K562 (cell line): ENCODE data around the gene CCNA1. TPM values are rescaled to one million over a fixed set of nuclear protein-coding genes. Genes with fewer than 3 reads are reported as not detected.

Experiments
- ATAC-seq: fragments of 200-7000 bp; cut with Tn5 transposase; 3 replicates; pipeline ENCODE4 v1.9.1; 2020; ENCODE audit warnings: moderate library complexity
- BruUV-seq: library from RNA; stranded (reverse); fragments of 400-500 nt; replicated peaks from 2 replicates; lab custom pipeline; 2021; lab: Mats Ljungman, UMichigan
- CTCF ChIA-PET: fragments of 300-600 bp; formaldehyde crosslinking; extraction: SDS; loops from one replicate; lab custom pipeline; 2021; ENCODE audit warnings: low intra/inter-chr PET ratio; lab: Yijun Ruan, JAX
- POLR2A ChIA-PET: fragments of 300-600, 350-650 bp; sonication (Branson Sonifier 250); formaldehyde crosslinking; extraction: SDS; loops from one replicate; lab custom pipeline; 2021; ENCODE audit warnings: antibody characterized with exemption, inconsistent platforms; lab: Yijun Ruan, JAX
- DNase-seq, 4 experiments: peaks; one replicate each; pipeline versions ENCODE4 v3.0.0 to v3.0.0-alpha.2; 2011 to 2018; ENCODE audit warnings: low spot score in 3 of 4, mixed read lengths in 3 of 4; ENCODE audit errors: extremely low read depth in 1 of 4
- FAIRE-seq: peaks from 2 replicates; lab custom pipeline; 2011; peaks lifted over from hg19 to GRCh38; lab: Jason Lieb, UNC
- H2AFZ ChIP-seq: 2 replicates; pipeline ENCODE4 v1.6.0; 2011; ENCODE audit warnings: low read depth, low read length, control low read depth, inconsistent platforms
- H3K27ac ChIP-seq: fragments of 200-600 bp; 3 replicates; pipeline ENCODE4 v1.8.0; 2011; ENCODE audit warnings: low read depth, mild to moderate bottlenecking, control low read depth, inconsistent platforms, low read length, moderate library complexity, mixed read lengths; ENCODE audit errors: extremely low read depth
- H3K27me3 ChIP-seq, 2 experiments: fragments of 300-600 bp in 1 of 2; 2 replicates in 1 of 2; 3 replicates in 1 of 2; pipeline versions ENCODE4 v1.6.0 to v1.8.0; 2011; ENCODE audit warnings: inconsistent platforms in 2 of 2, low read length in 2 of 2, mild to moderate bottlenecking in 1 of 2, mixed read lengths in 1 of 2, moderate library complexity in 1 of 2; ENCODE audit not compliant: control insufficient read depth in 2 of 2, insufficient read depth in 2 of 2
- H3K36me3 ChIP-seq: fragments of 300-600 bp; 3 replicates; pipeline ENCODE4 v1.8.0; 2011; ENCODE audit warnings: mild to moderate bottlenecking, low read length, inconsistent platforms; ENCODE audit not compliant: control insufficient read depth, insufficient read depth
- H3K4me1 ChIP-seq, 2 experiments: fragments of 200-600 bp in 1 of 2; replicated peaks in 1 of 2; 2 replicates in 1 of 2; 3 replicates in 1 of 2; pipeline versions ENCODE4 v1.5.1 to v1.8.0; 2011; ENCODE audit warnings: inconsistent platforms in 2 of 2, low read length in 2 of 2, mild to moderate bottlenecking in 1 of 2, mixed read lengths in 1 of 2, moderate library complexity in 1 of 2; ENCODE audit not compliant: control insufficient read depth in 2 of 2, insufficient read depth in 2 of 2
- H3K4me2 ChIP-seq: 2 replicates; pipeline ENCODE4 v1.6.1; 2011; ENCODE audit warnings: low read length, control low read depth, inconsistent platforms, mixed read lengths; ENCODE audit not compliant: insufficient read depth
- H3K4me3 ChIP-seq: fragments of 200-600 bp; sonication (generic), shearing (Covaris generic); 2 replicates; pipeline ENCODE4 v1.5.1; 2016; ENCODE audit warnings: control low read depth, inconsistent platforms
- H3K79me2 ChIP-seq: fragments of 200-600 bp; 3 replicates; pipeline ENCODE4 v1.8.0; 2011; ENCODE audit warnings: low read length, inconsistent platforms; ENCODE audit not compliant: control insufficient read depth, insufficient read depth
- H3K9ac ChIP-seq, 2 experiments: 2 replicates each; pipeline versions ENCODE4 v1.6.0 to v1.6.1; 2011; ENCODE audit warnings: low read depth in 2 of 2, low read length in 2 of 2, control low read depth in 1 of 2, inconsistent platforms in 1 of 2, mild to moderate bottlenecking in 1 of 2, mixed read lengths in 1 of 2; ENCODE audit not compliant: insufficient read depth in 1 of 2
- H3K9me1 ChIP-seq: one replicate; pipeline ENCODE4 v1.6.0; 2011; ENCODE audit warnings: inconsistent platforms, mild to moderate bottlenecking, low read length, moderate library complexity; ENCODE audit not compliant: control insufficient read depth, insufficient read depth
- H3K9me3 ChIP-seq: replicated peaks from 2 replicates; pipeline ENCODE4 v1.5.1; 2011; ENCODE audit warnings: low read depth, low read length, inconsistent platforms; ENCODE audit not compliant: control insufficient read depth, insufficient read depth
- H4K20me1 ChIP-seq: replicated peaks from 2 replicates; pipeline ENCODE4 v1.6.1; 2011; ENCODE audit warnings: low read length, inconsistent platforms, mixed read lengths; ENCODE audit not compliant: control insufficient read depth, insufficient read depth
- CBX8 ChIP-seq: fragments of 200-600 bp; sonication (generic); IDR thresholded peaks from 2 replicates; pipeline ENCODE4 v1.6.1; 2012; ENCODE audit warnings: borderline replicate concordance, mixed run types, low read depth, mild to moderate bottlenecking, moderate library complexity, mixed read lengths, low read length, control low read depth, inconsistent platforms; ENCODE audit not compliant: poor library complexity, severe bottlenecking; ENCODE audit errors: extremely low read depth
- FOXP4 ChIP-seq: sonication (generic); formaldehyde crosslinking; IDR thresholded peaks from 2 replicates; pipeline ENCODE4 v1.8.0; 2022; ENCODE audit warnings: mild to moderate bottlenecking, missing genetic modification reagents, borderline replicate concordance
- KDM4B ChIP-seq, 2 experiments: fragments of 450-650 bp in 1 of 2; sonication (generic) in 1 of 2; IDR thresholded peaks; 2 replicates each; pipeline ENCODE4 v1.6.1; 2016 to 2017; ENCODE audit warnings: borderline replicate concordance in 2 of 2, antibody characterized with exemption in 1 of 2, low read depth in 1 of 2, mild to moderate bottlenecking in 1 of 2
- MTA3 ChIP-seq: fragments of 450-650 bp; formaldehyde crosslinking; IDR thresholded peaks from 2 replicates; pipeline ENCODE4 v1.6.1; 2017; ENCODE audit warnings: mild to moderate bottlenecking, borderline replicate concordance
- NFE2L1 ChIP-seq: fragments of 450-650 bp; IDR thresholded peaks from 2 replicates; pipeline ENCODE4 v1.6.1; 2016; ENCODE audit warnings: missing genetic modification characterization, low read depth, mild to moderate bottlenecking, missing compliant biosample characterization, moderate library complexity, borderline replicate concordance
- NFRKB ChIP-seq: fragments of 450-650 bp; IDR thresholded peaks from 2 replicates; pipeline ENCODE4 v1.6.1; 2016; ENCODE audit warnings: low read depth
- PRMT5 ChIP-seq: sonication (generic); formaldehyde crosslinking; IDR thresholded peaks from 2 replicates; pipeline ENCODE4 v1.5.0; 2020; ENCODE audit warnings: missing genetic modification reagents
- RAD21 ChIP-seq, 2 experiments: fragments of 250-450 bp in 1 of 2; fragments of 450-650 bp in 1 of 2; sonication (Bioruptor Pico) in 1 of 2; formaldehyde crosslinking in 1 of 2; IDR thresholded peaks in 1 of 2; conservative IDR thresholded peaks in 1 of 2; 2 replicates each; pipeline versions ENCODE4 v1.4.0 to v1.8.0; 2020 to 2022; ENCODE audit warnings: mild to moderate bottlenecking in 2 of 2, moderate library complexity in 1 of 2
- SAFB2 ChIP-seq: fragments of 200-400 bp; formaldehyde crosslinking; IDR thresholded peaks from 2 replicates; pipeline ENCODE4 v1.6.1; 2018; ENCODE audit warnings: borderline replicate concordance, low read length, low read depth, moderate library complexity; ENCODE audit not compliant: severe bottlenecking
- SIX5 ChIP-seq, 2 experiments: IDR thresholded peaks; 2 replicates each; pipeline ENCODE4 v1.6.1; 2011; ENCODE audit warnings: low read length in 2 of 2, borderline replicate concordance in 1 of 2, low read depth in 1 of 2, mild to moderate bottlenecking in 1 of 2, moderate library complexity in 1 of 2; ENCODE audit not compliant: insufficient read depth in 1 of 2
- ZHX1 ChIP-seq: fragments of 150-350 bp; conservative IDR thresholded peaks from 2 replicates; pipeline ENCODE4 v1.6.1; 2014; ENCODE audit warnings: low read length
- ZNF277 ChIP-seq: fragments of 250-450 bp; sonication (Bioruptor Pico); IDR thresholded peaks from 2 replicates; pipeline ENCODE4 v1.8.0; 2022; ENCODE audit warnings: inconsistent platforms, mild to moderate bottlenecking, moderate library complexity, borderline replicate concordance
- ZNF778 ChIP-seq: fragments of 450-650 bp; formaldehyde crosslinking; IDR thresholded peaks from 2 replicates; pipeline ENCODE4 v1.4.0; 2020; ENCODE audit warnings: mild to moderate bottlenecking, moderate library complexity
- WGBS: fragments of 100-300 bp; shearing (Covaris generic); methylation state at CpG from one replicate; pipeline ENCODE4 v1.1.6; 2016; ENCODE audit warnings: low coverage, mixed read lengths; ENCODE audit not compliant: insufficient coverage; ENCODE audit errors: missing lambda C conversion rate; 5-methylcytosine and 5-hydroxymethylcytosine counted together
- in situ Hi-C: fragments of 300-500 bp; cut with MboI; formaldehyde crosslinking; loops from 4 replicates; pipeline ENCODE4 v1.15.0; 2018; ENCODE audit warnings: inconsistent platforms, mixed read lengths
- intact Hi-C: fragments of 100-400 bp; cut with micrococcal nuclease; formaldehyde crosslinking; loops from 2 replicates; pipeline ENCODE4 v1.14.2; 2022
- polyA plus RNA-seq, 8 experiments: library from polyadenylated mRNA; depleted of rRNA in 4 of 8; stranded (reverse) in 5 of 8; unstranded in 3 of 8; fragments of >200 nt; fragmentation: Nextera tagmentation in 2 of 8; fragmentation: Illumina TruSeq in 1 of 8; extraction: Ambion mirVana in 2 of 8; extraction: Trizol in 1 of 8; gene quantifications; 2 replicates each; pipeline versions ENCODE4 v1.2.1 to v1.2.3, GENCODE V29; 2011 to 2014; ENCODE audit warnings: inconsistent platforms in 1 of 8, missing spikeins in 1 of 8
- total RNA-seq, 7 experiments: library from RNA; depleted of rRNA in 6 of 7; stranded (reverse); fragments of >200 nt in 6 of 7; fragmentation: Illumina TruSeq in 2 of 7; extraction: Trizol in 2 of 7; gene quantifications; 2 replicates each; pipeline versions ENCODE4 v1.2.1 to v1.2.3, GENCODE V29; 2011 to 2021; ENCODE audit warnings: low replicate concordance in 1 of 7

CCNA1 gene
- total and polyA plus RNA-seq, 9 of the 15 experiments (the other 6 are each of a cell fraction or from before 2014, with no cell fraction given), result 0.08 TPM; not detected in 8

GRCh38 chr13:36480726-36481427 lies 48.6 kb downstream of the CCNA1 start:
- no peaks in the 10 kb centered on the region for H3K4me1 ChIP-seq
- no peaks in the 10 kb centered on the region for H3K27me3 ChIP-seq
- CTCF ChIA-PET, result no interaction called here
- no peak for DNase-seq
- no peaks in the 10 kb centered on the region for H3K9me3 ChIP-seq
- H3K4me2 ChIP-seq, result no peak overlapping the region
- intact Hi-C loops (no loop called here), in situ Hi-C loops (no loop called here)
- no peak overlapping the region for H3K27ac ChIP-seq
- no peak for FAIRE-seq
- H3K4me3 ChIP-seq, result no peak overlapping the region
- H2AFZ ChIP-seq, result no peak overlapping the region
- no peaks in the 10 kb centered on the region for H3K79me2 ChIP-seq
- BruUV-seq, result no TSS peak
- ATAC-seq, result no peak
- no peaks in the 10 kb centered on the region for H3K36me3 ChIP-seq
- no peaks in the 10 kb centered on the region for H3K9me1 ChIP-seq
- POLR2A ChIA-PET, result no interaction called here
- H4K20me1 ChIP-seq, result no peaks in the 10 kb centered on the region
- no peak overlapping the region for H3K9ac ChIP-seq
- 0% methylated on average over 2 of the region's 2 CpGs for WGBS
- TF ChIP-seq MTA3 (no peak), PRMT5 (CRISPR knock-in tag) (no peak), SAFB2 (no peak), CBX8 (no peak), KDM4B (IDR thresholded peaks at IDR 0.05; ENCODE audit: borderline replicate concordance in 2 of 2, low read depth in 1 of 2) (no peak), NFE2L1 (no peak), RAD21 (CRISPR knock-in tag; conservative IDR thresholded peaks at IDR 0.05 in 1 of 2, IDR thresholded peaks at IDR 0.05 in 1 of 2) (no peak), NFRKB (no peak), SIX5 (IDR thresholded peaks at IDR 0.05; ENCODE audit: borderline replicate concordance in 1 of 2, insufficient read depth in 1 of 2, low read depth in 1 of 2, low read length in 2 of 2) (no peak), ZNF277 (no peak), ZNF778 (CRISPR knock-in tag) (no peak), ZHX1 (no peak), FOXP4 (CRISPR knock-in tag) (no peak)
